Measurements from ENCODE around the gene LMX1B. TPM values are rescaled to one million over a fixed set of nuclear protein-coding genes. Genes with fewer than 3 reads are reported as not detected.
"Not testable (repeated sequence)": the region's sequence is repeated elsewhere in the genome, so short reads cannot be mapped to it uniquely, and the experiment has no call there.

The LMX1B gene
- total RNA-seq, 2 donors from 2014 or later: 0.74 to 1.3 TPM

DNA sequence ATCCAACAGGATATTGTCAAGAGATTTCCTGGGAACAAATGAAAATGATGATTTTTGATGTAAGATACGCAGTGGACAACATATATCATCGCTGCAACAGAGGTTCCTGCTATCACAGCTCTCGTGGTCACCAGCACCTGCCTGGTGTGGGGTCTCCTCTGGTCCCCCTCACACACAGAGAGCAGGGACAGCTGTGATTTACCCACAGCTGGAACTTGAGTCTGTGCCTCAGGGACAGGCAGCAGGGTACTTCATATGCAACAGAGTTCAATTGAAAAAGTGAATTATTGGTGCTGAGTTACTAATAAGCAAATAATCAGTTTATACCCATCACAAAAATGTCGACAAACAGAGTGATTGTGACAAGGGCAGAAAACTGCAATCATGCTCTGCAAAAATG is 93.4 kb downstream of the LMX1B start:
- H3K27me3 ChIP-seq: peaks cover 0 to 20% of the 10 kb centered on the region in 2 donors
- peaks cover 0 to 20% of the 10 kb centered on the region in 2 donors for H3K4me1 ChIP-seq
- TF ChIP-seq, protein P1, sequence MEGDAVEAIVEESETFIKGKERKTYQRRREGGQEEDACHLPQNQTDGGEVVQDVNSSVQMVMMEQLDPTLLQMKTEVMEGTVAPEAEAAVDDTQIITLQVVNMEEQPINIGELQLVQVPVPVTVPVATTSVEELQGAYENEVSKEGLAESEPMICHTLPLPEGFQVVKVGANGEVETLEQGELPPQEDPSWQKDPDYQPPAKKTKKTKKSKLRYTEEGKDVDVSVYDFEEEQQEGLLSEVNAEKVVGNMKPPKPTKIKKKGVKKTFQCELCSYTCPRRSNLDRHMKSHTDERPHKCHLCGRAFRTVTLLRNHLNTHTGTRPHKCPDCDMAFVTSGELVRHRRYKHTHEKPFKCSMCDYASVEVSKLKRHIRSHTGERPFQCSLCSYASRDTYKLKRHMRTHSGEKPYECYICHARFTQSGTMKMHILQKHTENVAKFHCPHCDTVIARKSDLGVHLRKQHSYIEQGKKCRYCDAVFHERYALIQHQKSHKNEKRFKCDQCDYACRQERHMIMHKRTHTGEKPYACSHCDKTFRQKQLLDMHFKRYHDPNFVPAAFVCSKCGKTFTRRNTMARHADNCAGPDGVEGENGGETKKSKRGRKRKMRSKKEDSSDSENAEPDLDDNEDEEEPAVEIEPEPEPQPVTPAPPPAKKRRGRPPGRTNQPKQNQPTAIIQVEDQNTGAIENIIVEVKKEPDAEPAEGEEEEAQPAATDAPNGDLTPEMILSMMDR (IDR thresholded peaks at IDR 0.05): no peak

DNA sequence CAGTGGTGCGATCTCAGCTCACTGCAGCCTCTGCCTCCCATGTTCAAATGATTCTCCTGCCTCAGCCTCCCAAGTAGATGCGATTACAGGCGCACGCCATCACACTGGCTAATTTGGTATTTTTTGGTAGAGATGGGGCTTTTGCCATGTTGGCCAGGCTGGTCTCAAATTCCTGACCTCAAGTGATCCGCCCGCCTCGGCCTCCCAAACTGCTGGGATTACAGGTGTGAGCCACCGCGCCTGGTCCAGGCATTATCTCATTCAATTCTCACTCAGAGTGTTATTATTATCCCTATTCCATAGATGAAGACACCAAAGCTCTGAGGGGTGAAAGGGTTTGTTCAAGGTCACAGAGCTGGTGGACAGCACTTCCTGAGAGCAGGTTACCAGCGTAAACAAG is 94.0 kb downstream of the LMX1B start:
- not testable (repeated sequence) for H3K4me3 ChIP-seq, H3K27ac ChIP-seq, H3K9me3 ChIP-seq, H3K36me3 ChIP-seq
- Histone ChIP-seq H3K27me3 (peaks cover 0 to 19% of the 10 kb centered on the region in 2 donors), H3K4me1 (peaks cover 0 to 20% of the 10 kb centered on the region in 2 donors)
- DNase-seq (ENCODE audit: low spot score): peak; percentile 46

More for the DNA sequence above, 93.4 kb downstream of the LMX1B start:
- Histone ChIP-seq H3K9me3 (no peaks in the 10 kb centered on the region), H3K4me3 (no peak overlapping the region), H3K27ac (no peak overlapping the region), H3K36me3 (no peaks in the 10 kb centered on the region)
- peak; percentile 47 for DNase-seq (ENCODE audit: low spot score)

DNA sequence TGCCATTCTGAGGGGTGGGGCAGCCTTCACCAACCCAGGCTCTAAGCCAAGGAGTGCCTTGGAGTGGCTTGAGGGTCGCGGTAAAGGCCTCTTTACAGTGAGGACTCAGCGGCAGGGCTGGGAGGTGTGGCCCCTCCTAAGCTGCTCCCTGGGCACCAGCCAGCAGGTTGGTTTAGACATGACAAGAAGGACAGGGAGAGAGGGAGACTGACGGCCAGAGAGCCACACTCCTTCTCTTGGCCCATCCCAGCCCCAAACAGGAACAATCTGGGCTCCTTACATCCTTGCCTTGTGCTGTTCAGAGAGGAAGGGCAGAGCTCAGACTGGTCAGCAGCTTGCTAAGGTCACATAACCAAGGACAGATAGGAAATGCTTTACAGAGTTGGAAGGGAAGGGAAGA is 94.5 kb downstream of the LMX1B start:
- Histone ChIP-seq H3K4me1 (peaks cover 0 to 20% of the 10 kb centered on the region in 2 donors), H3K27ac (no peak overlapping the region), H3K36me3 (no peaks in the 10 kb centered on the region), H3K27me3 (peaks cover 0 to 15% of the 10 kb centered on the region in 2 donors), H3K9me3 (no peaks in the 10 kb centered on the region), H3K4me3 (no peak overlapping the region)
- peak; percentile 54 for DNase-seq (ENCODE audit: low spot score)
- TF ChIP-seq, protein P1 (IDR thresholded peaks at IDR 0.05): no peak

DNA sequence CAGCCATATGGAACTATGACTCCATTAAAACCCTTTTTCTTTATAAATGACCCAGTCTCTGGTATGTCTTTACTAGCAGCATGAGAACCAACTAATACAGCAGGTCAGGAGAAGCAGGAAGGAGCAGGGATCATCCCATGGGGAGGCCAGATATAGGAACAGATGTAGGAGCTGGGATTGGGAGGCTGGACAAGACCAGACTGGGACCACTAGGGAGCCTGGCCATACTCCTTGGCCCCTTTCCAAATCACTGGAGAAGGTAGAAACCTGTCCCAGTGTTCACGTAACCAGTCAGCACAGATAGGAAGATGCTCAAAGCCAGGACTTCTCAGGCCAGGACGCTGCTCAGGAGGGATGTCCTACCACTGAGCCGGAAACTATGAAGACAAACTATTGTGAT is 95.5 kb downstream of the LMX1B start:
- Histone ChIP-seq H3K36me3 (no peaks in the 10 kb centered on the region), H3K4me3 (no peak overlapping the region), H3K27me3 (peaks cover 0 to 7% of the 10 kb centered on the region in 2 donors), H3K9me3 (no peaks in the 10 kb centered on the region), H3K27ac (no peak overlapping the region), H3K4me1 (peaks cover 0 to 17% of the 10 kb centered on the region in 2 donors)
- peak; percentile 32 for DNase-seq (ENCODE audit: low spot score)
- TF ChIP-seq, protein P1 (IDR thresholded peaks at IDR 0.05): no peak

DNA sequence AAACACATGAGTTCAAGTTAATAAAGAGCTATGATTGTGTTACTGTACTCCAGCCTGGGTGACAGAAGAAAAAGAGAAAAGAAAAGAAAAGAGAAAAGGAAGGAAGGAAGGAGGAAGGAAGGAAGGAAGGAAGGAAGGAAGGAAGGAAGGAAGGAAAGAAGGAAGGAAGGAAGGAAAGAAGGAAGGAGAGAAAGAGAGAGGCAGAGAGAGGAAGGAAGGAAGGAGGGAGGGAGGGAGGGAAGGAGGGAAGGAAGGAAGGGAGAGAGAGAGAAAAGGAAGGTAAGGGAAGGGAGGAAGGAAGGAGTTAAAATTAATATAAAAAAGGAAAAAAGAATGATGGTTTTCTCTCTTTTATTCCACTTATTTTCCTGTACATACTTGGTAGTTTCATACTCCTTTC is 101.7 kb downstream of the LMX1B start:
- H3K27me3 ChIP-seq: no peaks in the 10 kb centered on the region
- no peaks in the 10 kb centered on the region for H3K36me3 ChIP-seq
- H3K27ac ChIP-seq: no peak overlapping the region
- no peak for DNase-seq (ENCODE audit: low spot score)
- H3K4me1 ChIP-seq: no peaks in the 10 kb centered on the region
- no peaks in the 10 kb centered on the region for H3K9me3 ChIP-seq
- H3K4me3 ChIP-seq: no peak overlapping the region
- TF ChIP-seq, protein P1 (IDR thresholded peaks at IDR 0.05): no peak

DNA sequence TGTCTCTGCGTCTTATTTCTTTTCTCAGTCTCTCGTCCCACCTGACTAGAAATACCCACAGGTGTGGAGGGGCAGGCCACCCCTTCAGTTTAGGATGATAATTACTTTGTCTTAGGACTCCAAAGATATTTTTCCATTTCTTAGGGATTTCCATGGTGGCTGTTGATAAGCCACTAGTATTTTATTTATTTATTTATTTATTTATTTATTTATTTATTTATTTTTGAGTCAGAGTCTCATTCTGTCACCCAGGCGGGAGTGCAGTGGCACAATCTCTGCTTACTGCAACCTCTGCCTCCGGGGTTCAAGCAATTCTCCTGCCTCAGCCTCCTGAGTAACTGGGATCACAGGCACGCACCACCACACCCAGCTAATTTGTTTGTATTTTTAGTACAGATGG is 103.7 kb downstream of the LMX1B start:
- not testable (repeated sequence) for H3K27me3 ChIP-seq, H3K9me3 ChIP-seq, H3K36me3 ChIP-seq, H3K4me1 ChIP-seq, H3K27ac ChIP-seq, H3K4me3 ChIP-seq
- DNase-seq (ENCODE audit: low spot score): peak; percentile 51

DNA sequence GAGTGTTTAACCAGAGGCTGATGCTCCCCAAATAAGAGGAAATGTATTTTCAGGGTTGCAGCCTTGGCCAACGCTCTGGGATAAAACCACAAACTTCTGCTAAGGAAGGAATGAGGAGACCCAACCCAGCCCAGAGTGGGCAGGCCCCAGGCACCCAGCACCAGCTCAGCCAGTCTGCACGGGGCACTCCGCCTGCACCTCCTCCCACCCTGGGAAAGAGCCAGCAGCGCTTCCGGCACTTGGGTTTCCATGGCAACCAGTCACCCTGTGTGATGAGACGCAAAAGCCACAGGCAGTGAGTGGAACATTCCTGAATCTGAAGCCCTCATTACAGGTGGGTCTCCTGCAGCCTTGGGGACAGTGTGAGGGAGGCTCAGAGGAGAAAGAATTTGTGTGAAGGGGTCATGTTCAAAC is 105.9 kb downstream of the LMX1B start:
- Histone ChIP-seq H3K27me3 (no peaks in the 10 kb centered on the region), H3K36me3 (no peaks in the 10 kb centered on the region), H3K4me1 (peaks cover 0 to 16% of the 10 kb centered on the region in 2 donors), H3K27ac (no peak overlapping the region), H3K4me3 (no peak overlapping the region), H3K9me3 (no peaks in the 10 kb centered on the region)
- DNase-seq (ENCODE audit: low spot score): peak; percentile 73
- TF ChIP-seq, protein P1 (IDR thresholded peaks at IDR 0.05): no peak

Measured in right atrium auricular region (tissue), 2 donors.